GM18519 (cell line): Measurements from ENCODE around the gene DGKH.

Experiments used
- ATAC-seq: cut with Tn5 transposase; IDR thresholded peaks from one replicate; pipeline ENCODE4 v1.9.1; 2021; ENCODE audit warnings: mild to moderate bottlenecking, moderate library complexity; ENCODE audit not compliant: unreplicated experiment, low FRiP score

The DGKH gene

GRCh38 chr13:42048342-42048683, at the start of gene DGKH:
TSS of gene DGKH (plus strand) at chr13:42048648. CDS start at chr13:42048774, 126 bp downstream.
- peak; percentile 8 for ATAC-seq

GRCh38 chr13:42000846-42001245, 47.6 kb upstream of the DGKH start:
- no peak for ATAC-seq

GRCh38 chr13:42001580-42001979, 46.9 kb upstream of the DGKH start:
- ATAC-seq = no peak

GRCh38 chr13:42002066-42002465, 46.4 kb upstream of the DGKH start:
- ATAC-seq = no peak

GRCh38 chr13:42007844-42008243, 40.6 kb upstream of the DGKH start:
- ATAC-seq = no peak

- ATAC-seq = no peak
Measured at GRCh38 chr13:42009057-42009456, 39.4 kb upstream of the DGKH start.

GRCh38 chr13:42011601-42012350, 36.7 kb upstream of the DGKH start:
- no peak for ATAC-seq

- ATAC-seq = no peak
Measured at GRCh38 chr13:42014119-42014518, 34.3 kb upstream of the DGKH start.

- no peak for ATAC-seq
Measured at GRCh38 chr13:42017264-42017663, 31.2 kb upstream of the DGKH start.

- ATAC-seq = no peak
Measured at GRCh38 chr13:42021851-42022250, 26.6 kb upstream of the DGKH start.

- ATAC-seq = no peak
Measured at GRCh38 chr13:42022336-42022735, 26.1 kb upstream of the DGKH start.

GRCh38 chr13:42022796-42023493, 25.5 kb upstream of the DGKH start:
- no peak for ATAC-seq

GRCh38 chr13:42027286-42027685, 21.2 kb upstream of the DGKH start:
- no peak for ATAC-seq

- ATAC-seq = no peak
Measured at GRCh38 chr13:42028113-42028799, 20.2 kb upstream of the DGKH start.

- no peak for ATAC-seq
Measured at GRCh38 chr13:42035905-42036521, 12.4 kb upstream of the DGKH start.

GRCh38 chr13:42036711-42037110, 11.7 kb upstream of the DGKH start:
- no peak for ATAC-seq

GRCh38 chr13:42038661-42039456, 9.6 kb upstream of the DGKH start:
- no peak for ATAC-seq

GRCh38 chr13:42039457-42039945, 8.9 kb upstream of the DGKH start:
- no peak for ATAC-seq

GRCh38 chr13:42039946-42040729, 8.3 kb upstream of the DGKH start:
- ATAC-seq = peak; percentile 52

GRCh38 chr13:42040730-42041010, 7.8 kb upstream of the DGKH start:
- ATAC-seq = peak; percentile 15
